Measurements from ENCODE around the gene ZFPM1. TPM values are rescaled to one million over a fixed set of nuclear protein-coding genes. Genes with fewer than 3 reads are reported as not detected.

The ZFPM1 gene
- polyA plus RNA-seq, 1 of the 3 experiments (the other 2 are of a cell fraction): 1.2 TPM

DNA sequence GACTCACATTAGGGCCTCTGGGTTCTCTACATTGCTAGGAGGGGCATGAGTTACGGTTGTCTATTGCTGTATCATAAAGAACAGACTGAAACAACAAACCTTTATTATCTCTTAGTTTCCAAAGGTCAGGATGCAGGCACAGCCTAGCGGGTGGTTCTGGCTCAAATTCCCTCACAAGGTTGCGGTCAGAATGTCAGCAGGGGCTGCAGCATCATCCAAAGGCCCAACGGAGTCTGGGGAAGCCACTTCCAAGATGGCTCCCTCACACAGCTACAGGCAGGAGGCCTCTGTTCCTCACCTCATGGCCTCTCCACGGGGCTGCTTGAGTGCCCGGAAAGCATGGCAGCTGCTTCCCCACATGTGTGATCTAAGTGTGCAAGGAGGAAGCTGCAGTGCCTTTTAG is 29.6 kb upstream of the ZFPM1 start (continued):
- TF ChIP-seq REST (IDR thresholded peaks at IDR 0.05; ENCODE audit: low read depth, low read length) (no peak), SIN3A (IDR thresholded peaks at IDR 0.05; ENCODE audit: borderline replicate concordance, low read depth, low read length) (no peak), CHD2 (IDR thresholded peaks at IDR 0.05; ENCODE audit: low read length, partially characterized antibody) (no peak), JUND (IDR thresholded peaks at IDR 0.05) (no peak), GATA2 (CRISPR knock-in tag; IDR thresholded peaks at IDR 0.05) (no peak), NRF1 (IDR thresholded peaks at IDR 0.05; ENCODE audit: low read depth, low read length) (no peak), MEF2A (IDR thresholded peaks at IDR 0.05; ENCODE audit: borderline replicate concordance, low read depth) (no peak), SMC3 (IDR thresholded peaks at IDR 0.05; ENCODE audit: low read depth, low read length) (no peak), RXRA (IDR thresholded peaks at IDR 0.05; ENCODE audit: borderline replicate concordance, low read depth) (no peak)

DNA sequence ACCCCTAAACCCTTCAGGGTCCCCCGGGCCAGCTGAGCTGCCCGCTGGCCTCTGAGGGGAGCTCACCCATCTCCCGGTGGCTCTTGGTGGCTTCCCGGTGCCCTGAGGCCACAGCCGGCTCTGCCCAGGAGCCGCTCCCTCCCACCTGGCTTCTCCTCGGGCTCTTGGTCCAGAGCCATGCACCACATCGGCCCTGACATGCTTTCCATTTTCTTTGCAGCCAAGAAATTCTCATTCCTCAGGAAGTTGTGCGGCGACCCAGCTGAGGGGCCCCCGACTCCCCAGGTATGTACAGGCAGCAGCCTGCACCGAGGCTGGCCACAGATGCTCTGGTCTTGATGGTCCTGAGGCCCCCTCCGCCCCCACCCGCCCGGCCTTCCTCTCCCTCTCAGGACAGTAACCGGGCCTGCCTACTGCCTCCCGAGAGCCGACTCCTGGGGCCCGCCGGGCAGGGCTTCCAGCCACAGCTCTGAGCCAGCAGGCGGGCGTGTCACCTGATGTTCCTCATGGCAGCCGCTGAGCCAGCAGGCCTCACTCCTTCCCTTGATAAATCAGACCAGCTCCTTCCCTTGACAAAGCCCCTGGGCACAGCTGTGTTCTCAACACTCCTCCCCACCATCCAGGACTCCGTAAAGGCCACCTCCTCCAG is 28.4 kb upstream of the ZFPM1 start:
- Histone ChIP-seq H3K79me2 (ENCODE audit: insufficient read depth) (no peaks in the 10 kb centered on the region), H2AFZ (ENCODE audit: low read depth) (no peak overlapping the region), H3K9me3 (no peaks in the 10 kb centered on the region), H3K4me1 (ENCODE audit: control insufficient read depth in 1 of 2, insufficient read depth in 2 of 2, low read depth in 1 of 2, low read length in 1 of 2) (peaks cover 0 to 8% of the 10 kb centered on the region in 2 experiments; a peak in 1 of 4 replicates), H3K9me2 (no peaks in the 10 kb centered on the region), H3K27me3 (ENCODE audit: insufficient read depth) (no peaks in the 10 kb centered on the region), H3F3A (replicated peaks; ENCODE audit: insufficient read depth) (no peaks in the 10 kb centered on the region), H4K20me1 (ENCODE audit: insufficient read depth) (peaks cover 5% of the 10 kb centered on the region; the same call in 1 of the 2 replicates), H3K4me3 (ENCODE audit: low read depth in 2 of 2, low read length in 1 of 2) (no peak overlapping the region), H3K9ac (no peak overlapping the region), H3K36me3 (replicated peaks in 1 of 2; ENCODE audit: control insufficient read depth in 1 of 2, insufficient read depth in 2 of 2, low read length in 1 of 2) (no peaks in the 10 kb centered on the region), H3K27ac (ENCODE audit: low read depth in 2 of 2, low read length in 1 of 2) (no peak overlapping the region), H3K4me2 (no peak overlapping the region)
- CTCF ChIA-PET: interaction anchor here (0.9 to 2.6 kb wide), 3 partner anchors 12 to 136 kb away, joined by 3 to 15 read pairs (median 4); no protein-coding TSS in a partner anchor
- WGBS (ENCODE audit: low lambda C conversion rate): 83% methylated on average over 9 of the region's 24 CpGs
- POLR2A ChIA-PET: no interaction called here
- TF ChIP-seq MXI1 (IDR thresholded peaks at IDR 0.05; ENCODE audit: low read depth, low read length) (no peak), POLR2AphosphoS5 (IDR thresholded peaks at IDR 0.05; ENCODE audit: low read depth, low read length) (no peak), CHD2 (IDR thresholded peaks at IDR 0.05; ENCODE audit: low read length, partially characterized antibody) (no peak), EZH2phosphoT487 (IDR thresholded peaks at IDR 0.05; ENCODE audit: borderline replicate concordance, low read depth) (no peak), JUND (IDR thresholded peaks at IDR 0.05) (no peak), MEF2A (IDR thresholded peaks at IDR 0.05; ENCODE audit: borderline replicate concordance, low read depth) (no peak), EP300 (IDR thresholded peaks at IDR 0.05; ENCODE audit: borderline replicate concordance in 1 of 2, low read depth in 1 of 2, low read length in 1 of 2) (no peak), SIN3A (IDR thresholded peaks at IDR 0.05; ENCODE audit: borderline replicate concordance, low read depth, low read length) (no peak), YY1 (IDR thresholded peaks at IDR 0.05; ENCODE audit: low read depth) (no peak), RCOR1 (IDR thresholded peaks at IDR 0.05; ENCODE audit: low read length) (no peak), GABPA (IDR thresholded peaks at IDR 0.05; ENCODE audit: low read depth) (no peak), IRF3 (IDR thresholded peaks at IDR 0.05; ENCODE audit: low read depth, low read length) (no peak), USF1 (IDR thresholded peaks at IDR 0.05; ENCODE audit: borderline replicate concordance, low read depth) (no peak), REST (IDR thresholded peaks at IDR 0.05; ENCODE audit: low read depth, low read length) (no peak), FOXM1 (IDR thresholded peaks at IDR 0.05; ENCODE audit: low read depth) (no peak), RXRA (IDR thresholded peaks at IDR 0.05; ENCODE audit: borderline replicate concordance, low read depth) (no peak)
- DNase-seq: no peak

All from SK-N-SH (cell line).